PC-9 (cell line): ENCODE results near the gene SH3GL3.

Source experiments
- CTCF ChIP-seq: fragments of 200-600 bp; sonication (generic); conservative IDR thresholded peaks from 2 replicates; pipeline ENCODE4 v1.6.1; 2017; ENCODE audit warnings: mixed run types, antibody characterized with exemption, mild to moderate bottlenecking, moderate library complexity
- EZH2 ChIP-seq: fragments of 200-600 bp; sonication (generic); IDR thresholded peaks from 2 replicates; pipeline ENCODE4 v1.8.0; 2017; ENCODE audit warnings: antibody characterized with exemption, low read depth

GRCh38 chr15:83470887-83471286 lies 23.7 kb downstream of the SH3GL3 start:
- TF ChIP-seq CTCF (no peak), EZH2 (no peak)
